K562 (cell line): ENCODE results near the gene CRADD.

ENCODE experiments used
- BRD4 ChIP-seq: fragments of 200-600 bp; sonication (generic); IDR thresholded peaks from 2 replicates; pipeline ENCODE4 v1.6.1; 2017; ENCODE audit warnings: inconsistent platforms
- FOSL1 ChIP-seq: fragments of 200-800 bp; sonication (Bioruptor generic); conservative IDR thresholded peaks from 2 replicates; pipeline ENCODE4 v1.6.1; 2016; ENCODE audit warnings: missing genetic modification characterization, missing compliant biosample characterization
- NCOA4 ChIP-seq: fragments of 450-650 bp; IDR thresholded peaks from 2 replicates; pipeline ENCODE4 v1.6.1; 2018; ENCODE audit warnings: mild to moderate bottlenecking; ENCODE audit not compliant: partially characterized antibody
- TF ChIP-seq, protein P1 (sequence below): sonication (generic); formaldehyde crosslinking; IDR thresholded peaks from 2 replicates; pipeline ENCODE4 v1.8.0; 2023; ENCODE audit warnings: mild to moderate bottlenecking, missing genetic modification reagents
- TF ChIP-seq, protein P2 (sequence below), 3 experiments: IDR thresholded peaks in 2 of 3; conservative IDR thresholded peaks in 1 of 3; 2 replicates each; pipeline ENCODE4 v1.5.1; 2011 to 2012; ENCODE audit warnings: low read length in 3 of 3, mild to moderate bottlenecking in 3 of 3, control low read depth in 2 of 3, improper control_type of control experiment in 1 of 3, inconsistent platforms in 1 of 3, low read depth in 1 of 3, mixed read lengths in 1 of 3, moderate library complexity in 1 of 3; ENCODE audit not compliant: insufficient read depth in 2 of 3

DNA sequence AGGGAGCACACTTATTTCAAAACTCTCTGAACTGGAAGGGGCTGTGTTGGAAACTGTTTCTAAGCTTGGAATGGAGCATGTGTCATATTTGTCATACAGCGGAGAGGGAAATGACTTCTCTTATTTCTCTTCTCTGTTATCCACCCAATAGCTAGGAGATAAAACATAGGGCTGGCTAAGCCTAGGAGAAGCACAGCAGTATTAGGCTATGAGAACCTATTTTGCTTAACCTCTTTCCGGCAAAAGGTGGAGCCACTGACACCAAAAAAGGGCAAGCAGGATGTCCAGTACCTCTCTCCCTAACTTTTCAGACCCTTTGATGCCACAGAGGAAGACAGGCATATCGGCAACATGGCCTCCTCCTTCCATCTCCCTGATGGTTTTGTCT, 148.3 kb downstream of the CRADD start:
- no peak for TF ChIP-seq BRD4
- TF ChIP-seq, protein P1, sequence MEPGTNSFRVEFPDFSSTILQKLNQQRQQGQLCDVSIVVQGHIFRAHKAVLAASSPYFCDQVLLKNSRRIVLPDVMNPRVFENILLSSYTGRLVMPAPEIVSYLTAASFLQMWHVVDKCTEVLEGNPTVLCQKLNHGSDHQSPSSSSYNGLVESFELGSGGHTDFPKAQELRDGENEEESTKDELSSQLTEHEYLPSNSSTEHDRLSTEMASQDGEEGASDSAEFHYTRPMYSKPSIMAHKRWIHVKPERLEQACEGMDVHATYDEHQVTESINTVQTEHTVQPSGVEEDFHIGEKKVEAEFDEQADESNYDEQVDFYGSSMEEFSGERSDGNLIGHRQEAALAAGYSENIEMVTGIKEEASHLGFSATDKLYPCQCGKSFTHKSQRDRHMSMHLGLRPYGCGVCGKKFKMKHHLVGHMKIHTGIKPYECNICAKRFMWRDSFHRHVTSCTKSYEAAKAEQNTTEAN (CRISPR knock-in tag): no peak
- no peak for TF ChIP-seq NCOA4
- TF ChIP-seq, protein P2, sequence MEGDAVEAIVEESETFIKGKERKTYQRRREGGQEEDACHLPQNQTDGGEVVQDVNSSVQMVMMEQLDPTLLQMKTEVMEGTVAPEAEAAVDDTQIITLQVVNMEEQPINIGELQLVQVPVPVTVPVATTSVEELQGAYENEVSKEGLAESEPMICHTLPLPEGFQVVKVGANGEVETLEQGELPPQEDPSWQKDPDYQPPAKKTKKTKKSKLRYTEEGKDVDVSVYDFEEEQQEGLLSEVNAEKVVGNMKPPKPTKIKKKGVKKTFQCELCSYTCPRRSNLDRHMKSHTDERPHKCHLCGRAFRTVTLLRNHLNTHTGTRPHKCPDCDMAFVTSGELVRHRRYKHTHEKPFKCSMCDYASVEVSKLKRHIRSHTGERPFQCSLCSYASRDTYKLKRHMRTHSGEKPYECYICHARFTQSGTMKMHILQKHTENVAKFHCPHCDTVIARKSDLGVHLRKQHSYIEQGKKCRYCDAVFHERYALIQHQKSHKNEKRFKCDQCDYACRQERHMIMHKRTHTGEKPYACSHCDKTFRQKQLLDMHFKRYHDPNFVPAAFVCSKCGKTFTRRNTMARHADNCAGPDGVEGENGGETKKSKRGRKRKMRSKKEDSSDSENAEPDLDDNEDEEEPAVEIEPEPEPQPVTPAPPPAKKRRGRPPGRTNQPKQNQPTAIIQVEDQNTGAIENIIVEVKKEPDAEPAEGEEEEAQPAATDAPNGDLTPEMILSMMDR (IDR thresholded peaks at IDR 0.05 in 2 of 3, conservative IDR thresholded peaks at IDR 0.05 in 1 of 3; ENCODE audit: insufficient read depth in 2 of 3, low read depth in 1 of 3, low read length in 3 of 3): peak in 1 of 3 experiments; percentile 39; a peak in 2 of 6 replicates
- no peak for TF ChIP-seq FOSL1 (tag)
